ENCODE measurements around the gene PIK3R5. TPM values are rescaled to one million over a fixed set of nuclear protein-coding genes. Genes with fewer than 3 reads are reported as not detected.

The PIK3R5 gene
- total RNA-seq, 4 donors from 2014 or later = 1.6 to 12.0 (median 8.4) TPM

GRCh38 chr17:8944748-8945147 is 20.8 kb downstream of the PIK3R5 start:
- H3K4me1 ChIP-seq = no peaks in the 10 kb centered on the region
- TF ChIP-seq CTCF (IDR thresholded peaks at IDR 0.05) (no peak), POLR2A (IDR thresholded peaks at IDR 0.05) (no peak)
- H3K27me3 ChIP-seq = no peaks in the 10 kb centered on the region
- intact Hi-C loops (cut with DNase I; ENCODE audit: low total_unique reads) = no loop called here
- no peak overlapping the region for H3K27ac ChIP-seq
- H3K4me3 ChIP-seq = no peak overlapping the region
- H3K9me3 ChIP-seq = no peaks in the 10 kb centered on the region
- DNase-seq = no peak
- H3K36me3 ChIP-seq = no peaks in the 10 kb centered on the region

GRCh38 chr17:8944083-8944482 is 21.4 kb downstream of the PIK3R5 start:
- H3K36me3 ChIP-seq = no peaks in the 10 kb centered on the region
- no peaks in the 10 kb centered on the region for H3K27me3 ChIP-seq
- no peak overlapping the region for H3K27ac ChIP-seq
- intact Hi-C loops (cut with DNase I; ENCODE audit: low total_unique reads) = no loop called here
- no peak for TF ChIP-seq POLR2A (IDR thresholded peaks at IDR 0.05)
- no peak for TF ChIP-seq CTCF (IDR thresholded peaks at IDR 0.05)
- no peak for DNase-seq
- H3K4me3 ChIP-seq = no peak overlapping the region
- no peaks in the 10 kb centered on the region for H3K9me3 ChIP-seq
- H3K4me1 ChIP-seq = no peaks in the 10 kb centered on the region

GRCh38 chr17:8941980-8942622 is 23.4 kb downstream of the PIK3R5 start:
- no peaks in the 10 kb centered on the region for H3K27me3 ChIP-seq
- TF ChIP-seq CTCF (IDR thresholded peaks at IDR 0.05) = no peak
- TF ChIP-seq POLR2A (IDR thresholded peaks at IDR 0.05) = no peak
- intact Hi-C loops (cut with DNase I; ENCODE audit: low total_unique reads) = no loop called here

GRCh38 chr17:8941520-8941919 is 24.0 kb downstream of the PIK3R5 start:
- no peak overlapping the region for H3K27ac ChIP-seq
- no peaks in the 10 kb centered on the region for H3K9me3 ChIP-seq
- intact Hi-C loops (cut with DNase I; ENCODE audit: low total_unique reads) = no loop called here
- H3K27me3 ChIP-seq = no peaks in the 10 kb centered on the region
- no peaks in the 10 kb centered on the region for H3K4me1 ChIP-seq
- no peak overlapping the region for H3K4me3 ChIP-seq
- H3K36me3 ChIP-seq = no peaks in the 10 kb centered on the region
- TF ChIP-seq CTCF (IDR thresholded peaks at IDR 0.05) = no peak
- no peak for TF ChIP-seq POLR2A (IDR thresholded peaks at IDR 0.05)
- DNase-seq = no peak

More at GRCh38 chr17:8941980-8942622, 23.4 kb downstream of the PIK3R5 start:
- Histone ChIP-seq H3K4me3 (no peak overlapping the region), H3K4me1 (no peaks in the 10 kb centered on the region), H3K9me3 (no peaks in the 10 kb centered on the region), H3K27ac (no peak overlapping the region), H3K36me3 (no peaks in the 10 kb centered on the region)
- DNase-seq = no peak

GRCh38 chr17:8940866-8941471 is 24.5 kb downstream of the PIK3R5 start:
- intact Hi-C loops (cut with DNase I; ENCODE audit: low total_unique reads) = no loop called here
- H3K27ac ChIP-seq = no peak overlapping the region
- no peaks in the 10 kb centered on the region for H3K36me3 ChIP-seq
- H3K27me3 ChIP-seq = no peaks in the 10 kb centered on the region
- H3K4me1 ChIP-seq = no peaks in the 10 kb centered on the region
- no peaks in the 10 kb centered on the region for H3K9me3 ChIP-seq
- no peak overlapping the region for H3K4me3 ChIP-seq
- no peak for TF ChIP-seq CTCF (IDR thresholded peaks at IDR 0.05)
- no peak for DNase-seq
